GM06990 (cell line): ENCODE data around the gene GJD3.

Experiments used
- DNase-seq: peaks from one replicate; pipeline ENCODE4 v3.0.0-alpha.2; 2011; ENCODE audit not compliant: insufficient read length; ENCODE audit errors: extremely low read depth
- H3K27me3 ChIP-seq: replicated peaks from 2 replicates; pipeline ENCODE4 v1.6.0; 2011; ENCODE audit warnings: low read length; ENCODE audit not compliant: control insufficient read depth, insufficient read depth
- H3K36me3 ChIP-seq: 2 replicates; pipeline ENCODE4 v1.5.1; 2011; ENCODE audit warnings: low read length; ENCODE audit not compliant: control insufficient read depth, insufficient read depth
- H3K4me3 ChIP-seq: replicated peaks from 2 replicates; pipeline ENCODE4 v1.5.1; 2011; ENCODE audit warnings: low read depth, mild to moderate bottlenecking, control low read depth, low read length
- CTCF ChIP-seq: IDR thresholded peaks from 2 replicates; pipeline ENCODE4 v1.5.1; 2011; ENCODE audit warnings: low read length, control low read depth, mild to moderate bottlenecking, inconsistent platforms; ENCODE audit not compliant: insufficient read depth, poor library complexity, severe bottlenecking

The GJD3 gene

GRCh38 chr17:40347319-40348135 lies 17.0 kb downstream of the GJD3 start:
- peaks cover 35% of the 10 kb centered on the region for H3K36me3 ChIP-seq
- no peaks in the 10 kb centered on the region for H3K27me3 ChIP-seq
- no peak for TF ChIP-seq CTCF
- no peak overlapping the region for H3K4me3 ChIP-seq
- DNase-seq: no peak

GRCh38 chr17:40346765-40347158 lies 17.8 kb downstream of the GJD3 start:
- Histone ChIP-seq H3K27me3 (no peaks in the 10 kb centered on the region), H3K36me3 (peaks cover 28% of the 10 kb centered on the region), H3K4me3 (no peak overlapping the region)
- no peak for TF ChIP-seq CTCF
- DNase-seq: no peak

- no peak for DNase-seq
- Histone ChIP-seq H3K27me3 (no peaks in the 10 kb centered on the region), H3K36me3 (peaks cover 26% of the 10 kb centered on the region), H3K4me3 (no peak overlapping the region)
- TF ChIP-seq CTCF: no peak
These were observed 18.4 kb downstream of the GJD3 start for GRCh38 chr17:40345994-40346764.

GRCh38 chr17:40345161-40345993 lies 19.2 kb downstream of the GJD3 start:
- DNase-seq: no peak
- Histone ChIP-seq H3K36me3 (peaks cover 21% of the 10 kb centered on the region), H3K4me3 (no peak overlapping the region), H3K27me3 (no peaks in the 10 kb centered on the region)
- TF ChIP-seq CTCF: no peak

GRCh38 chr17:40344421-40345160 lies 19.9 kb downstream of the GJD3 start:
- H3K27me3 ChIP-seq: no peaks in the 10 kb centered on the region

More at GRCh38 chr17:40344421-40345160, 19.9 kb downstream of the GJD3 start:
- H3K4me3 ChIP-seq: no peak overlapping the region
- TF ChIP-seq CTCF: no peak
- peaks cover 15% of the 10 kb centered on the region for H3K36me3 ChIP-seq
- no peak for DNase-seq
